Ascending aorta (tissue), 2 donors: ENCODE results near the gene DUS3L. TPM values are rescaled to one million over a fixed set of nuclear protein-coding genes. Genes with fewer than 3 reads are reported as not detected.

Experiments used
- DNase-seq, 2 donors: peaks; one replicate each; pipeline ENCODE4 v3.0.0-alpha.2; 2019; ENCODE audit warnings: low spot score in 2 of 2
- H3K27ac ChIP-seq, 2 donors: fragments of 200-600 bp; sonication (generic); one replicate each; pipeline ENCODE4 v1.5.1; 2016 to 2017; ENCODE audit warnings: mild to moderate bottlenecking in 1 of 2
- H3K27me3 ChIP-seq: fragments of 200-600 bp; sonication (generic); one replicate; pipeline ENCODE4 v1.5.1; 2017
- H3K36me3 ChIP-seq, 2 donors: fragments of 200-600 bp; sonication (generic); one replicate each; pipeline ENCODE4 v1.5.1; 2016
- H3K4me1 ChIP-seq, 2 donors: fragments of 200-600 bp; sonication (generic); one replicate each; pipeline ENCODE4 v1.5.1; 2016 to 2017; ENCODE audit warnings: mild to moderate bottlenecking in 1 of 2
- H3K4me3 ChIP-seq, 2 donors: fragments of 200-600 bp; sonication (generic); one replicate each; pipeline ENCODE4 v1.5.1; 2016 to 2017; ENCODE audit warnings: mild to moderate bottlenecking in 1 of 2
- H3K9me3 ChIP-seq, 2 donors: fragments of 200-600 bp; sonication (generic); one replicate each; pipeline ENCODE4 v1.5.1; 2016
- CTCF ChIP-seq, 3 experiments: fragments of 200-600 bp in 2 of 3; fragments of 450-650 bp in 1 of 3; sonication (generic) in 2 of 3; IDR thresholded peaks; one replicate each; pipeline ENCODE4 v1.5.1; 2016 to 2019; ENCODE audit warnings: antibody characterized with exemption in 3 of 3, mild to moderate bottlenecking in 1 of 3, moderate library complexity in 1 of 3
- intact Hi-C: fragments of 100-400 bp; cut with DNase I; formaldehyde crosslinking; loops from one replicate; pipeline ENCODE4 v1.15.1; 2023
- total RNA-seq: library from RNA; depleted of rRNA; stranded (reverse); fragments of >200 nt; gene quantifications from one replicate; pipeline ENCODE4 v1.1.0, GENCODE V29; 2016

DUS3L gene
- total RNA-seq, 1 donor from 2014 or later = 13.1 TPM

GRCh38 chr19:5800361-5801270 is 9.7 kb upstream of the DUS3L start:
- Histone ChIP-seq H3K4me3 (no peak overlapping the region), H3K27me3 (peaks cover 14% of the 10 kb centered on the region), H3K4me1 (peaks cover 3% of the 10 kb centered on the region in 2 donors), H3K27ac (no peak overlapping the region), H3K36me3 (no peaks in the 10 kb centered on the region), H3K9me3 (no peaks in the 10 kb centered on the region)
- TF ChIP-seq CTCF (IDR thresholded peaks at IDR 0.05) = no peak
- DNase-seq = no peak
- intact Hi-C loops = loop anchor here (10.0 kb wide), 1 partner anchor 224 kb away; no protein-coding TSS in a partner anchor

- H3K4me3 ChIP-seq = no peak overlapping the region
- DNase-seq = no peak
- H3K36me3 ChIP-seq = no peaks in the 10 kb centered on the region
- intact Hi-C loops = loop anchor here (10.0 kb wide), 1 partner anchor 225 kb away; no protein-coding TSS in a partner anchor
- TF ChIP-seq CTCF (IDR thresholded peaks at IDR 0.05) = no peak
- no peaks in the 10 kb centered on the region for H3K9me3 ChIP-seq
- peaks cover 3% of the 10 kb centered on the region in 2 donors for H3K4me1 ChIP-seq
- H3K27ac ChIP-seq = no peak overlapping the region
- peaks cover 10% of the 10 kb centered on the region for H3K27me3 ChIP-seq
These were observed 8.6 kb upstream of the DUS3L start for GRCh38 chr19:5799247-5800241.

GRCh38 chr19:5798244-5798643 is 7.3 kb upstream of the DUS3L start:
- H3K27me3 ChIP-seq = no peaks in the 10 kb centered on the region
- H3K36me3 ChIP-seq = no peaks in the 10 kb centered on the region
- H3K4me3 ChIP-seq = no peak overlapping the region
- H3K27ac ChIP-seq = no peak overlapping the region
- intact Hi-C loops = no loop called here
- no peak for DNase-seq
- no peaks in the 10 kb centered on the region for H3K4me1 ChIP-seq
- no peaks in the 10 kb centered on the region for H3K9me3 ChIP-seq
- no peak for TF ChIP-seq CTCF (IDR thresholded peaks at IDR 0.05)

GRCh38 chr19:5795382-5795919 is 4.5 kb upstream of the DUS3L start:
- H3K27ac ChIP-seq = no peak overlapping the region
- no peaks in the 10 kb centered on the region for H3K4me1 ChIP-seq
- no peak for DNase-seq
- no peaks in the 10 kb centered on the region for H3K9me3 ChIP-seq
- H3K4me3 ChIP-seq = no peak overlapping the region
- no peak for TF ChIP-seq CTCF (IDR thresholded peaks at IDR 0.05)
- no peaks in the 10 kb centered on the region for H3K36me3 ChIP-seq
- H3K27me3 ChIP-seq = no peaks in the 10 kb centered on the region
- intact Hi-C loops = no loop called here

GRCh38 chr19:5793188-5793587 is 2.2 kb upstream of the DUS3L start:
- intact Hi-C loops = no loop called here
- Histone ChIP-seq H3K36me3 (peaks cover 16% of the 10 kb centered on the region in 2 donors), H3K27ac (no peak overlapping the region), H3K4me3 (no peak overlapping the region), H3K27me3 (no peaks in the 10 kb centered on the region), H3K9me3 (no peaks in the 10 kb centered on the region), H3K4me1 (peaks cover 3 to 5% of the 10 kb centered on the region in 2 donors)
- TF ChIP-seq CTCF (IDR thresholded peaks at IDR 0.05) = no peak
- no peak for DNase-seq
